ENCODE measurements around the gene SOX4. TPM values are rescaled to one million over a fixed set of nuclear protein-coding genes. Genes with fewer than 3 reads are reported as not detected.
"Not testable (repeated sequence)": the region's sequence is repeated elsewhere in the genome, so short reads cannot be mapped to it uniquely, and the experiment has no call there.

SOX4 gene
- 90.2 TPM for total RNA-seq

- DNase-seq (ENCODE audit: low read depth in 2 of 3, low spot score in 2 of 3) = peak in 2 of 3 donors; percentile 97 to 99
Observed at GRCh38 chr6:21593412-21593926, at the start of gene SOX4. Gene SOX4 (plus strand): TSS chr6:21593751. CDS start chr6:21594535, 784 bp downstream.

DNA sequence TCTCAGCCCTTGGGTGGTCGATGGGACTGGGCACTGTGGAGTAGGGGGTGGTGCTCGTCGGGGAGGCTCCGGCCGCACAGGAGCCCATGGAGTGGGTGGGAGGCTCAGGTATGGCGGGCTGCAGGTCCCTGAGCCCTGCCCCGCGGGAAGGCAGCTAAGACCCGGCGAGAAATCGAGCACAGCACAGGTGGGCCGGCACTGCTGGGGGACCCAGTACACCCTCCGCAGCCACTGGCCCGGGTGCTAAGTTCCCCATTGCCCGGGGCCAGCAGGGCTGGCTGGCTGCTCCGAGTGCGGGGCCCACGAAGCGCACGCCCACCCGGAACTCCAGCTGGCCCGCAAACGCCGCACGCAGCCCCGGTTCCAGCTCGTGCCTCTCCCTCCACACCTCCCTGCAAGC, 41.3 kb upstream of the SOX4 start:
- not testable (repeated sequence) for DNase-seq (ENCODE audit: low read depth in 2 of 3, low spot score in 2 of 3)

DNA sequence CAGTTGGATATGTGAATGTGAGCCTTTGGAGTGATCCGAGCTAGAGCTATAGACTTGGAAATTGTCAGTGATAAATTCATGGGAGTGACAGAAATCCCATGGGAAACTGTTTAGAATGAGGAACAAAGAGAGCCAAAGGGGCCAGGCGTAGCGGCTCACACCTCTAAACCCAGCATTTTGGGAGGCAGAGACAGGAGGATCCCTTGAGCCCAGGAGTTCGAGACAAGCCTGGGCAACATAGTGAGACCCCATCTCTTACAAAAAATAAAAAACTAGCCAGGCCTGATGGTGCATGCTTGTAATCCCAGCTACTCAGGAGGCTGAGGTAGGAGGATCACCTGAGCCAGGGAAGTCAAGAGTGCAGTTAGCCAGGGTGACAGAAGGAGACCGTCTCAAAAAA, 39.3 kb upstream of the SOX4 start:
- DNase-seq (ENCODE audit: low read depth in 2 of 3, low spot score in 2 of 3) = no peak

GRCh38 chr6:21555197-21555596, 38.4 kb upstream of the SOX4 start:
- DNase-seq (ENCODE audit: low read depth in 2 of 3, low spot score in 2 of 3) = no peak

DNA sequence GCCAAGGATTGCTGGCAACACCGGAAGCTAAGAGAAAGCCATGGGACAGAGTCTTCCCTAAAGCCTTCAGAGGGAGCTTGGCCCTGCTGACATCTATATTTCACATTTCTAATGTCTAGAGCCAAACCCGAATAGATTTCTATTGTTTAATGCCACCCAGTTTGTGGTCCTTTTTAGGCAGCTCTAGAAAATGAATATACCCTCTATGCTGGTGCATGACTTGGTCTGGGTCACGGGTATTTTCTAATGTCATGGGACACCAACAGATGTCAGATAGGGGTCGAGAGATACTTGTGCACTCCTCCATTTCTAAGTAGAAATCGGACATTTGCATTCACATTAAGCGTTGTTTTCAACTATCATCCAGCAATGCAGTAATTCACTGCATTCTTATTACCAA, 37.0 kb upstream of the SOX4 start:
- DNase-seq (ENCODE audit: low read depth in 2 of 3, low spot score in 2 of 3) = no peak

GRCh38 chr6:21556968-21557721, 36.4 kb upstream of the SOX4 start:
- DNase-seq (ENCODE audit: low read depth in 2 of 3, low spot score in 2 of 3) = no peak

DNA sequence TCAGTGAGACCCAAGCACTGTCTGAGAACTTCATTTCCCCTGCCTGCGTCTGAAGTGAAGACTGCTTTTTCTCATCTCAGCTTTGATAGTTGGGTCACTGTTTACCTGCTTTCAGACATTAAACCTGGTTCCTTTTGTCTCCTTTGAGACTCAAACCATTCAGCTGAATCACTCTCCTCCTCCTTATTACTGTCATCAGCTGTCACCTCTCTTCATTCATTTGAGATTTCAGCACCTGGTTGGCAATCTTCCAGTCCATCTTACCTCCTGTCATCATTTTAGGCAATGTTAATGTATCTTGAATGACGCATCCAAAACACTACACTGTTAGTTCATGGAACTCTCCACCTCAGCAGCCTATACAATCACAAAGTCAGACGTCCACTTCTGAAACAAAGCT, 34.3 kb upstream of the SOX4 start:
- no peak for DNase-seq (ENCODE audit: low read depth in 2 of 3, low spot score in 2 of 3)

GRCh38 chr6:21560249-21560648, 33.3 kb upstream of the SOX4 start:
- DNase-seq (ENCODE audit: low read depth in 2 of 3, low spot score in 2 of 3) = no peak

DNA sequence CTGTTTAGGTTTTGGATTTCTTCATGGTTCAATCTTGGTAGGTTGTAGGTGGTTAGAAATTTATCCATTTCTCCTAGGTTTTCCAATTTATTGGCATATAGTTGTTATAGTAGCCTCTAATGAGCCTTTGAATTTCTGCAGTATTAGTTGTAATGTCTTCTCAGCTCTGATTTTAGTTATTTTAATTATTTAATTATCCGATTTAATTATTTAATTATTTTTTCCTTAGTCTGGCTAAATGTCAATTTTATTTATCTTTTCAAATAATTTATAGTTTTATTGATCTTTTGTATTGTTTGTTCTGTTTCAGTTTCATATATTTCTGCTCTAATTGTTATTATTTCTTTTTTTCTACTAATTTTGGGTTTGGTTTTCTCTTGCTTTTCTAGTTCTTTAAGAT, 28.1 kb upstream of the SOX4 start:
- no peak for DNase-seq (ENCODE audit: low read depth in 2 of 3, low spot score in 2 of 3)

GRCh38 chr6:21578523-21578922, 15.0 kb upstream of the SOX4 start:
- no peak for DNase-seq (ENCODE audit: low read depth in 2 of 3, low spot score in 2 of 3)

- DNase-seq (ENCODE audit: low read depth in 2 of 3, low spot score in 2 of 3) = no peak
Observed at GRCh38 chr6:21582651-21583050, 10.9 kb upstream of the SOX4 start.

DNA sequence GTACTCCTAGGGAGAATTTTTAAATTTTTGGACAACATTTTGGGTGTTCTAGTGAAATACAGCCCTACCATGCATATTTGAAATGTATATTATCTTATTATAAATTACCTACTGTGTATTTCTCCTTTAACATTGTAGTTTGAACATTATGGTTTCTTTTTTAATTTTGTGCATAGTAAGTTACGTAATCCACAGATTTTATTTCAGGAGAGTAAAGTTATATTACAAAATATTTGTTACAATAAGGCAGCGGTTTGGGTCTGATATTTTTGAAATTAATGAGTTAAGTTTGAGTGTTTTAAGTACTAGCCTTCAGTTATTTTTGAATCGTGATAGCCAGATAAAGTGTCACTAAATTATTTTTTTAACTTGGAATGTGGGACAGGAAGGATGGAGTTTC, 7.3 kb upstream of the SOX4 start:
- no peak for DNase-seq (ENCODE audit: low read depth in 2 of 3, low spot score in 2 of 3)

GRCh38 chr6:21586740-21587178, 6.8 kb upstream of the SOX4 start:
- DNase-seq (ENCODE audit: low read depth in 2 of 3, low spot score in 2 of 3) = no peak

DNA sequence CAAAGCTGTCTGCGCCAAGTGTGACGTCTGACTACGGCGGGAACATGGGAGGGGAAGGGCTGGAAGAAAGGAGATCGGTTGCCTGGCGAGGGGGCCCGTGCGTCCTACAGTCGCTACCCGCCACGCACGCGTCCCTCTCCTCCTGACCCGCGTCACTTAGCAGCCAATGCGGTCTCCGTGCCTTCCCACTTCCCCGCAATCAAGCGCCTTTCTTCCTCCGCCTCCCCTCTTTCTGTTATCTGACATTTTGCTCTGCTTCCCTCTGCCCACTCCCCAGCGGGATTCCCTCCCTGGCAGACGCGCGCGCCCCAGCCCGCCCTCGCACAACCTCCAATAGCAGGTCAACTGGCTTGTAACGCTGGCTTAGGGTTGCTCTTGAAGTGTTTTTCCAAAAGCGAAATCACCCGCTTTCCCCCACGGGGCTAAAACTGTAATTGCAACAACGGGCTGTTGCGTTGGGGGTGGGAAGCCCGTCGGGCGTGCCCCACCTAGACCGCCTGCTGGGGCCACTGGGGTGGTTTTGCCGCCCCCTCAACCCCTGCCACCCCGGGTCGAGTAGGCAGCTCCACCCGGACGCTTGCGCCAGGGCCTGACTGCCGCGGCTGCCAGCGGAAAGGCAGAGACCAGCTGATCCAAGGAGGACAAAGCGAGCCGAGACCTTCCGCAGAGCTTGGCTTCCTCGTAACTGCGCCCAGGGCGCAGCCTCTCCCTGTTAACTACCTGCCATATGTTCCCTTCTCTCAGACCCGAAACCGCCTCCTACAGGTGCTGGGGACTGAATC, 6.2 kb upstream of the SOX4 start:
- DNase-seq (ENCODE audit: low read depth in 2 of 3, low spot score in 2 of 3) = peak in 2 of 3 donors; percentile 83 to 91

GRCh38 chr6:21587961-21588480, 5.5 kb upstream of the SOX4 start:
- DNase-seq (ENCODE audit: low read depth in 2 of 3, low spot score in 2 of 3) = peak in 2 of 3 donors; percentile 68 to 82

- DNase-seq (ENCODE audit: low read depth in 2 of 3, low spot score in 2 of 3) = peak in 2 of 3 donors; percentile 74 to 84
Observed at GRCh38 chr6:21588481-21589351, 4.8 kb upstream of the SOX4 start.

DNA sequence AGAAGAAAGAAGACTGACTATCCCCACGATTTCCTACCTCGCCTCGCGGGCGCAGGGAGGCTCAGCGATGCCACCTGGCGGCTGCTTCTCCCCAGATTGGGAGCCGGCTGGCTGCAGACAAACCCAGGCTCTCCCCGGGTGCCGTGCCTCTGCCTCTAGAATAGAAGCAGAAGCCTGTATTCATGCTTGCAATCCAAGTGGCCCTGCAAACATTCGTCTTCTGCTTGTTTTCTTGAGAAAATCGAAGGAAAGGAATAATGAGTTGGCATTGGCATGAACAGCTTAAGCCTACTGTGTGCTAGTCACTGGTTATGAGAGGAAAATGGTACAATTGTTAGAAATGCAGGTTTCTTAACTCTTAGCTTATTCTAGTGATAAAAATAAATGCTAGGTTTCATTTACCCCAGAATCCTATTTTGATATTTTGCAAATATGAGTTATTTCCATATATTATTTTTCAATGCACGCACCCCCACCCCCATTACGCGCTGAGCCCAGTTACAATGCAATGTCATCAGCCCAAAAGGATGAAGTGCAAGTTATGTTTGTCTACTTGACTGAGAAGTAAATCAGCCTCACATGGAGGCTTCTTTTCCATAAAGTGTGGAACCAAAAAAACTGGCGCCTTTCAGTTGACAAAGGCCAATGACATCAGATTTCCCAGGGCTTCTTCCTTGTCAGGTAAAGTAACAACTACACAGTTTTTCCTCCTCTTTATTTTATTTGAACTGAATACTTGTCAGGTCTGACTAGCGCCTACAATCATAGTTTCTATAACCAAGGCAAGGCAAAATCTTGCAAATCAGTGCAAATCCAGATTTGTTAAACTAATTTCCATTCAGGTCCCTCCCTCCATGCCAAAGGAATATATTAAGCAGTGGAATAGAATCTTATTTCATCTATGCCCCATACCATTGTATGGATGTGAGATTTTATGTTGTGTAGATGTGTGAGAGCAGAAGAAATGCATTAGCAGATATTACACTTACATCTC, 3.9 kb upstream of the SOX4 start:
- peak in 2 of 3 donors; percentile 84 to 92 for DNase-seq (ENCODE audit: low read depth in 2 of 3, low spot score in 2 of 3)

- DNase-seq (ENCODE audit: low read depth in 2 of 3, low spot score in 2 of 3) = no peak
Observed at GRCh38 chr6:21590346-21590745, 3.2 kb upstream of the SOX4 start.

- no peak for DNase-seq (ENCODE audit: low read depth in 2 of 3, low spot score in 2 of 3)
Observed at GRCh38 chr6:21591446-21591845, 2.1 kb upstream of the SOX4 start.

Data from hematopoietic multipotent progenitor cell (in vitro differentiated cells).